Spleen (tissue), 11 donors: ENCODE results near the gene SPATA20. TPM values are rescaled to one million over a fixed set of nuclear protein-coding genes. Genes with fewer than 3 reads are reported as not detected.

Source experiments
- DNase-seq: peaks from one replicate; pipeline ENCODE4 v3.0.0-alpha.2; 2020
- H3K27ac ChIP-seq, 8 donors: fragments of 200-600 bp; sonication (generic) in 7 of 8; 1 replicate in 4 of 8; 2 replicates in 4 of 8; pipeline versions ENCODE4 v1.5.0 to v1.8.0; 2016 to 2021; ENCODE audit warnings: inconsistent platforms in 4 of 8, mild to moderate bottlenecking in 4 of 8, moderate library complexity in 1 of 8
- H3K27me3 ChIP-seq, 7 donors: fragments of 200-600 bp; sonication (generic) in 6 of 7; replicated peaks in 1 of 7; 1 replicate in 4 of 7; 2 replicates in 3 of 7; pipeline versions ENCODE4 v1.5.0 to v1.8.0; 2016 to 2021; ENCODE audit warnings: inconsistent platforms in 3 of 7, mild to moderate bottlenecking in 1 of 7
- H3K36me3 ChIP-seq, 6 donors: fragments of 200-600 bp; sonication (generic) in 5 of 6; 1 replicate in 4 of 6; 2 replicates in 2 of 6; pipeline versions ENCODE4 v1.5.0 to v1.8.0; 2016 to 2021; ENCODE audit warnings: inconsistent platforms in 2 of 6
- H3K4me1 ChIP-seq, 6 donors: fragments of 200-600 bp; sonication (generic) in 5 of 6; 1 replicate in 3 of 6; 2 replicates in 3 of 6; pipeline versions ENCODE4 v1.5.0 to v1.8.0; 2016 to 2021; ENCODE audit warnings: inconsistent platforms in 3 of 6
- H3K4me3 ChIP-seq, 8 donors: fragments of 200-600 bp; sonication (generic) in 7 of 8; 1 replicate in 4 of 8; 2 replicates in 4 of 8; pipeline versions ENCODE4 v1.5.0 to v1.8.0; 2016 to 2021; ENCODE audit warnings: inconsistent platforms in 4 of 8, mild to moderate bottlenecking in 4 of 8, moderate library complexity in 2 of 8
- H3K9me3 ChIP-seq, 8 donors: fragments of 200-600 bp; sonication (generic) in 7 of 8; 1 replicate in 4 of 8; 2 replicates in 4 of 8; pipeline versions ENCODE4 v1.5.0 to v1.8.0; 2016 to 2021; ENCODE audit warnings: inconsistent platforms in 4 of 8
- POLR2A ChIP-seq, 3 donors: fragments of 450-650 bp; IDR thresholded peaks; one replicate each; pipeline ENCODE4 v1.5.1; 2017; ENCODE audit warnings: antibody characterized with exemption in 3 of 3, mild to moderate bottlenecking in 1 of 3
- POLR2AphosphoS5 ChIP-seq, 3 donors: sonication (generic); formaldehyde crosslinking; IDR thresholded peaks; one replicate each; pipeline ENCODE4 v1.5.1; 2017; ENCODE audit warnings: antibody characterized with exemption in 3 of 3
- whole genome bisulfite sequencing, 5 donors: extraction: QIAGEN DNeasy Blood & Tissue Kit in 3 of 5; methylation state at CpG; one replicate each; pipeline versions ENCODE4 v1.1.5 to v1.1.7; 2013 to 2018; 5-methylcytosine and 5-hydroxymethylcytosine counted together
- intact Hi-C: fragments of 100-400 bp; cut with DNase I; formaldehyde crosslinking; loops from one replicate; pipeline ENCODE4 v1.15.0; 2023; ENCODE audit warnings: low total_unique reads
- polyA plus RNA-seq, 3 donors: library from polyadenylated mRNA; stranded (reverse); fragments of 200-250 nt; gene quantifications; one replicate each; pipeline ENCODE4 v1.2.1, GENCODE V29; 2013
- total RNA-seq, 7 donors: library from RNA; depleted of rRNA in 3 of 7; stranded (reverse); fragments of >200 nt in 3 of 7; fragmentation: NEBNext Ultra II Directional in 4 of 7; extraction: Animal tissue kit (Norgen Biotek cat#: 25700) in 4 of 7; gene quantifications; one replicate each; pipeline versions ENCODE4 v1.1.0 to v1.2.1, GENCODE V29; 2016 to 2021
- TF ChIP-seq, protein P1 (sequence below), 11 experiments: fragments of 200-600 bp in 7 of 11; fragments of 450-650 bp in 4 of 11; sonication (generic) in 4 of 11; IDR thresholded peaks in 8 of 11; conservative IDR thresholded peaks in 3 of 11; 1 replicate in 7 of 11; 2 replicates in 4 of 11; pipeline versions ENCODE4 v1.4.0 to v1.8.0; 2016 to 2021; ENCODE audit warnings: antibody characterized with exemption in 11 of 11, inconsistent platforms in 4 of 11, mild to moderate bottlenecking in 1 of 11
- donor health status: healthy with polysubstance abuse.
- donor health status: DM: no; HTN: no; CAD: no; lungs with moderate emphysema.
- donor health status: DM: no; HTN: no; CAD: no.
- donor health status: Bipolar disorder and iron deficiency.
- donor health status: healthy.
- donor health status: DM: no; HTN: no; CAD: no.
- donor health status: DM: yes; HTN: yes; CAD: no.

The SPATA20 gene
- total and polyA plus RNA-seq, 10 donors = 14.9 to 128 (median 57.1) TPM

DNA sequence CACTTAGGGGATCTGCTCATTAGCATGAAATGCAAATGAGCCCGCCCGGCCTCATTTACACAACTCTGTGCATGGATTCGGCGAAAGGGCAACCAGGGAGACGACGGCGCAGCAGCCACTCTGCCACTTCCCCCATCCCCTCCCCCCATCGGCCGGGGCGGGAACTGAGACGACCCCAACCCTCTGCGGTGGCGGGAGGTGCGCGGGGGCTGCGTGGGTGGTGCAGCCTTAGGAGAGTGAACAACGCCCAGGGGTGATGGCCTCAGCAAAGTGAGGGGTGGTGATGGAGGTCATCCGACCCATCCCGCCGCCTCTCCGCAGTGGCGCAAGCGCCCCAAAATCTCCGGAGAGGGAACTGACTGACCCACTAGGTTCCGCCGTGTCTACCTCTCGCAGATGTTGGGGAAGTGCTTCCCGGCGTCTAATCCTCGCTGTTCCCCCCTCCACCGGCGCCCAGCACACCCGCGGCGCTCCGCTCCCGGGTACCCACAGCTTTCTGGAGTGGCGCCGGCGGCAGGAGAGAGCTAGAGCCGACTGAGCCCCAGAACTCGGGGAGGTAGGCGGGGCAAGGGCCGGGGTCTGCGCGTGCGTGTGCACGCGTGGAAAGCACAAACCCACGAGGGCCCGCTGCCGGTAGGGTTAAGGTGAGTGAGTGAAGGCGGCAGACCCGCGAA is 12.1 kb downstream of the SPATA20 start:
- intact Hi-C loops = loop anchor here (10.0 kb wide), 1 partner anchor 66 kb away; no protein-coding TSS in a partner anchor
- TF ChIP-seq POLR2AphosphoS5 (IDR thresholded peaks at IDR 0.05) (peak in 1 of 3 donors; percentile 53), POLR2A (IDR thresholded peaks at IDR 0.05) (no peak)
- H3K4me3 ChIP-seq = peak overlapping the region in 7 of 8 donors; percentile 27 to 80 (median 57)
- H3K36me3 ChIP-seq = peaks cover 0 to 26% (median 10%) of the 10 kb centered on the region in 6 donors
- peaks cover 14 to 76% (median 59%) of the 10 kb centered on the region in 7 donors for H3K27me3 ChIP-seq
- no peak for DNase-seq
- 1 to 3% (median 3%) methylated on average over 41 to 55 of the region's 55 CpGs for WGBS, 5 donors
- H3K27ac ChIP-seq = no peak overlapping the region
- H3K4me1 ChIP-seq = peaks cover 25 to 48% (median 41%) of the 10 kb centered on the region in 6 donors
- no peaks in the 10 kb centered on the region for H3K9me3 ChIP-seq

DNA sequence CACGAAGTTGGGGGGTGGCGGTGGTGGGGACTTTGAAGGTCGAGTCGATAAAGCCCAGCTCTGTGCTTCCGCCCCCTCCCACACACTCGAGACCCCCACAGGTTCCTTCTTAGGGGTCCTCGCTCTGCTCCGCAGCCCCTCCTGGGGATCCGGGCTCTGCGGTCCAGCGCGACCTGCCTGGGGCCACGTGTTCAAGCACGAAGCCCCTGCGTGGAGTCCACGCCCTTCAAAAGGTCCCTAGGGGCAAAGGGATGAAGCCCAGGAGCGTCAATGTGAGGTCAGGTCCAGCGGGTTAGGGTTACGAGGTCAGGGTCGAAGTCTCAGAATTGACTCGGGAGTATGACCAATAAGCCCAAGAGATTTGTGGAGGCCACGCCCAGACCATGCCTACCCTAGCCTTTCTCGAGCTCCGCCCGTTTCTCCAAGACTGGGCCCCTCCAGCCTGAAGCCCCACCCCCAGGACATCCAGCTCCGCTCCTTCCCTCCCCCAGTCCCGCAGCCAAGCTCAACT is 12.8 kb downstream of the SPATA20 start:
- Histone ChIP-seq H3K4me3 (peak overlapping the region; percentile 44 to 80 (median 57)), H3K4me1 (peaks cover 25 to 54% (median 43%) of the 10 kb centered on the region in 6 donors), H3K27ac (no peak overlapping the region), H3K36me3 (peaks cover 0 to 20% (median 10%) of the 10 kb centered on the region in 6 donors), H3K27me3 (peaks cover 14 to 82% (median 59%) of the 10 kb centered on the region in 7 donors), H3K9me3 (no peaks in the 10 kb centered on the region)
- no peak for DNase-seq
- TF ChIP-seq, protein P1, sequence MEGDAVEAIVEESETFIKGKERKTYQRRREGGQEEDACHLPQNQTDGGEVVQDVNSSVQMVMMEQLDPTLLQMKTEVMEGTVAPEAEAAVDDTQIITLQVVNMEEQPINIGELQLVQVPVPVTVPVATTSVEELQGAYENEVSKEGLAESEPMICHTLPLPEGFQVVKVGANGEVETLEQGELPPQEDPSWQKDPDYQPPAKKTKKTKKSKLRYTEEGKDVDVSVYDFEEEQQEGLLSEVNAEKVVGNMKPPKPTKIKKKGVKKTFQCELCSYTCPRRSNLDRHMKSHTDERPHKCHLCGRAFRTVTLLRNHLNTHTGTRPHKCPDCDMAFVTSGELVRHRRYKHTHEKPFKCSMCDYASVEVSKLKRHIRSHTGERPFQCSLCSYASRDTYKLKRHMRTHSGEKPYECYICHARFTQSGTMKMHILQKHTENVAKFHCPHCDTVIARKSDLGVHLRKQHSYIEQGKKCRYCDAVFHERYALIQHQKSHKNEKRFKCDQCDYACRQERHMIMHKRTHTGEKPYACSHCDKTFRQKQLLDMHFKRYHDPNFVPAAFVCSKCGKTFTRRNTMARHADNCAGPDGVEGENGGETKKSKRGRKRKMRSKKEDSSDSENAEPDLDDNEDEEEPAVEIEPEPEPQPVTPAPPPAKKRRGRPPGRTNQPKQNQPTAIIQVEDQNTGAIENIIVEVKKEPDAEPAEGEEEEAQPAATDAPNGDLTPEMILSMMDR (IDR thresholded peaks at IDR 0.05 in 8 of 11, conservative IDR thresholded peaks at IDR 0.05 in 3 of 11) = no peak
- intact Hi-C loops = loop anchor here (10.0 kb wide), 1 partner anchor 65 kb away; no protein-coding TSS in a partner anchor
- 3 to 6% (median 5%) methylated on average over 25 to 27 of the region's 27 CpGs for WGBS, 5 donors

DNA sequence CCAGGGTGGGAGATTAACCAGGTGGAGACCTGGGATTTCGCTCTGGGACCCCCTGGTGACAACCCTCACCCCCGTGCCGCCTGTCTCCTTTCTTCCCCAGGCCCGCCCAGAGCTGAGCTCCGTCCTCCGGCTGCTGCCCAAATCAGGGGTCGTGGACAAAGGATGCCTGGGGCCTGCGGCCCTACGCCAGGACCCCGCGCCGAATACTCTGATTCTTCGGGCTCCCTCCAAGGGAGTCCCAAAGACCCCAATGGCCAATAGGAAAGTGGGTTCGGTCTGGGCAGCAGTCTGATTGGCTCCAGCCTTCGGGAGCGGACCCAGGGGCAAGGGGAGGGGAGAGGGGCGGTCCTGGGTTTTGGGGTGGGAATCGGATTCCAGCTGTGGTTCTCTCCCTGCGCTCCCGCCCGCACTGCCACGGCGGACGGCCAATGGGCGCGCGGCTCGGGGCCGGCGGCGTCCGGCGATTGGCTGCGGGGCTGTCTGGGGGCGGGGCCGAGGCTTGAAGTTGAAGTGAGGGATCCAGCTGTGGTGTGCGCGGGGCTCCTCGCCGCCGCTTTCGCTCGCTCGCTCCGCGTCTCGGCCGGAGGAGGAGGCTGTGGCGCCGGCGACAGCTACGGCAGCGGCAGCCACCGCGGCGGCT is 13.3 kb downstream of the SPATA20 start, which contains the start of gene CACNA1G:
CACNA1G (plus strand) TSS at position 531 of the 640 bp plus-strand sequence. CDS start 745 bp downstream, outside the sequence.
- Histone ChIP-seq H3K4me1 (peaks cover 25 to 60% (median 45%) of the 10 kb centered on the region in 6 donors), H3K36me3 (peaks cover 0 to 16% (median 6%) of the 10 kb centered on the region in 6 donors), H3K27ac (no peak within 1 kb of the TSS), H3K4me3 (peak within 1 kb of the TSS; percentile 44 to 80 (median 57)), H3K27me3 (peaks cover 14 to 88% (median 65%) of the 10 kb centered on the region in 7 donors), H3K9me3 (no peaks in the 10 kb centered on the region)
- 1 to 3% (median 1%) methylated on average over 20 to 56 of the region's 56 CpGs for WGBS, 5 donors
- intact Hi-C loops = no loop called here
- peak; percentile 93 for DNase-seq
- TF ChIP-seq, protein P1 (IDR thresholded peaks at IDR 0.05 in 8 of 11, conservative IDR thresholded peaks at IDR 0.05 in 3 of 11) = peak in 1 of 11 experiments; percentile 13
- peak in 2 of 3 donors; percentile 17 to 58 for TF ChIP-seq POLR2AphosphoS5 (IDR thresholded peaks at IDR 0.05)
- no peak for TF ChIP-seq POLR2A (IDR thresholded peaks at IDR 0.05)

DNA sequence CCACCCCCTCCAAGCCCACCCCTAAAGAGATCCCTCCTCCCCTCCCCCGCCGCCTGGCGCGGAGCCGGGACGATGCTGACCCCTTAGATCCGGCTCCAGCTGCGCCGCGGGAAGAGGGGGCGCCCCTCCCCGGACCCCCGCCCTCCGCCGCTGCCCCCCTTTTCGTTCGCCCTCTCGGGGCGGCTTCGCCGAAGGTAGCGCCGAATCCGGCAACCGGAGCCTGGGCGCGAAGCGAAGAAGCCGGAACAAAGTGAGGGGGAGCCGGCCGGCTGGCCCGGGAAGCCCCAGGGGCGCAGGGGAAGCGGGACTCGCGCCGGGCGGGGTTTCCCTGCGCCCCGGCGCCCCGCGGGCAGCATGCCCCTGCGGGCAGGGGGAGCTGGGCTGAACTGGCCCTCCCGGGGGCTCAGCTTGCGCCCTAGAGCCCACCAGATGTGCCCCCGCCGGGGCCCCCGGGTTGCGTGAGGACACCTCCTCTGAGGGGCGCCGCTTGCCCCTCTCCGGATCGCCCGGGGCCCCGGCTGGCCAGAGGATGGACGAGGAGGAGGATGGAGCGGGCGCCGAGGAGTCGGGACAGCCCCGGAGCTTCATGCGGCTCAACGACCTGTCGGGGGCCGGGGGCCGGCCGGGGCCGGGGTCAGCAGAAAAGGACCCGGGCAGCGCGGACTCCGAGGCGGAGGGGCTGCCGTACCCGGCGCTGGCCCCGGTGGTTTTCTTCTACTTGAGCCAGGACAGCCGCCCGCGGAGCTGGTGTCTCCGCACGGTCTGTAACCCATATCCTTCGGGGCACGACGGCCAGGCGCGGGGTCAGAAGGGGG is 14.2 kb downstream of the SPATA20 start:
- Histone ChIP-seq H3K4me1 (peaks cover 25 to 66% (median 45%) of the 10 kb centered on the region in 6 donors), H3K27me3 (peaks cover 14 to 96% (median 72%) of the 10 kb centered on the region in 7 donors), H3K27ac (no peak overlapping the region), H3K4me3 (peak overlapping the region; percentile 44 to 80 (median 57)), H3K9me3 (no peaks in the 10 kb centered on the region), H3K36me3 (peaks cover 0 to 8% (median 0%) of the 10 kb centered on the region in 6 donors)
- WGBS, 5 donors = 1 to 3% (median 2%) methylated on average over 12 to 88 of the region's 88 CpGs
- intact Hi-C loops = no loop called here
- TF ChIP-seq POLR2AphosphoS5 (IDR thresholded peaks at IDR 0.05) (no peak), POLR2A (IDR thresholded peaks at IDR 0.05) (no peak)
- TF ChIP-seq, protein P1 (IDR thresholded peaks at IDR 0.05 in 8 of 11, conservative IDR thresholded peaks at IDR 0.05 in 3 of 11) = no peak
- DNase-seq = no peak
